GM12872 (cell line): ENCODE data around the gene HACD2.

Experiments
- TF ChIP-seq, protein P1 (sequence below): IDR thresholded peaks from 3 replicates; pipeline ENCODE4 v1.5.1; 2011; ENCODE audit warnings: low read depth, mild to moderate bottlenecking, low read length, moderate library complexity; ENCODE audit not compliant: insufficient read depth

Gene HACD2

DNA sequence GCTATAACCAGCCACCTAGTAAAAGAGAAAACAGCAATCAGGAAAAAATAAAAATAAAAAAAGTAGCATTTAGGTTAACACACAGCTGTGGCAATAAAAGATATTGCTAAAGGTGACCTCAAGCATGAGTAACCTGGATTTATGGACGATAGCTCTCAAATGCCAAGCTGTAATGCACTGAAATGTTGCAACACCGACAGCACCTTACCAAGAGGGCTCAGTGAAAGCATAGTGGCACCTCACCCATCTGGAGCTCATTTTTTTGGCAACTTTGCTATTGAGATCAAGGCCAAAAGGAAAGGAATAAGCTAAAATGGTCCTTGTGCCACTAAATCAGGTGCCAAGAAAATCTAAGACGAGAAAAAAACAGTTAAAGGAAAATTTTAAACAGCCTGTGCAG is 2.5 kb downstream of the HACD2 start:
- TF ChIP-seq, protein P1, sequence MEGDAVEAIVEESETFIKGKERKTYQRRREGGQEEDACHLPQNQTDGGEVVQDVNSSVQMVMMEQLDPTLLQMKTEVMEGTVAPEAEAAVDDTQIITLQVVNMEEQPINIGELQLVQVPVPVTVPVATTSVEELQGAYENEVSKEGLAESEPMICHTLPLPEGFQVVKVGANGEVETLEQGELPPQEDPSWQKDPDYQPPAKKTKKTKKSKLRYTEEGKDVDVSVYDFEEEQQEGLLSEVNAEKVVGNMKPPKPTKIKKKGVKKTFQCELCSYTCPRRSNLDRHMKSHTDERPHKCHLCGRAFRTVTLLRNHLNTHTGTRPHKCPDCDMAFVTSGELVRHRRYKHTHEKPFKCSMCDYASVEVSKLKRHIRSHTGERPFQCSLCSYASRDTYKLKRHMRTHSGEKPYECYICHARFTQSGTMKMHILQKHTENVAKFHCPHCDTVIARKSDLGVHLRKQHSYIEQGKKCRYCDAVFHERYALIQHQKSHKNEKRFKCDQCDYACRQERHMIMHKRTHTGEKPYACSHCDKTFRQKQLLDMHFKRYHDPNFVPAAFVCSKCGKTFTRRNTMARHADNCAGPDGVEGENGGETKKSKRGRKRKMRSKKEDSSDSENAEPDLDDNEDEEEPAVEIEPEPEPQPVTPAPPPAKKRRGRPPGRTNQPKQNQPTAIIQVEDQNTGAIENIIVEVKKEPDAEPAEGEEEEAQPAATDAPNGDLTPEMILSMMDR, result no peak

DNA sequence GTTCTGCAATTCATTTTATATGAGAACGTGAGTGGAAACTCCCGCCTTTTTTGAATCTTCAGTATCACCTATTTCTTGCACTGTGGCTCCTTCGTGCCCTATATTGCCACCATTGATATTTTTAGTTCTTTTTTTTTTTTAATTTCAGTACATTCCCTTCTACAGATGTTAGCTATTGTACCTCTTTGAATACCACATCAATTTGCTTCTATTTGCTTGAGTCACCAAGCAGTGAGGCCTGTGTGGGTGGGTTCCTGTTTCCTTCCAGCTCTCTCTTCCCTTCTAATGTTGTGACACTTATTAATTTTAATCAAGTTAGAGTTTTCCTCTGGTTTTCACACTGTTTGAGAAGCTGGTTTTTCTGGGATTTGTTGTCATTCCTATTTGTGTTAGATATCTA is 8.7 kb downstream of the HACD2 start:
- TF ChIP-seq, protein P1, result no peak

DNA sequence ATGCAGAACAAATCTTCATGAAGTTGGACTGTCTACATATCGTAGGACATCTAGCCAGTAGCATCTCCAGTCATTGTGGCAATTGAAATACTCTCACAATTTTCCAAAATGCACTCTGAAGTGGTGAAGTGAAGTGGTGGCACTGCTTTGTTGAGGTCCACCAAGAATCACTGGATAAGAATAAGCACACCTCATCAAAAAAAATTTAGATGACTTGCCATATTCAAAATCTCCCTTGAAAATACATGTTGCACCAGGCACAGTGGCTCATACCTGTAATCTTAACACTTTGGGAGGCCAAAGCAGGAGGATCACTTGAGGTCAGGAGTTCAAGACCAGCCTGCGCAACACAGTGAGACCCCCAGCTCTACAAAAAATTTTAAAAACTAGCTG is 12.9 kb downstream of the HACD2 start:
- TF ChIP-seq, protein P1, result no peak

DNA sequence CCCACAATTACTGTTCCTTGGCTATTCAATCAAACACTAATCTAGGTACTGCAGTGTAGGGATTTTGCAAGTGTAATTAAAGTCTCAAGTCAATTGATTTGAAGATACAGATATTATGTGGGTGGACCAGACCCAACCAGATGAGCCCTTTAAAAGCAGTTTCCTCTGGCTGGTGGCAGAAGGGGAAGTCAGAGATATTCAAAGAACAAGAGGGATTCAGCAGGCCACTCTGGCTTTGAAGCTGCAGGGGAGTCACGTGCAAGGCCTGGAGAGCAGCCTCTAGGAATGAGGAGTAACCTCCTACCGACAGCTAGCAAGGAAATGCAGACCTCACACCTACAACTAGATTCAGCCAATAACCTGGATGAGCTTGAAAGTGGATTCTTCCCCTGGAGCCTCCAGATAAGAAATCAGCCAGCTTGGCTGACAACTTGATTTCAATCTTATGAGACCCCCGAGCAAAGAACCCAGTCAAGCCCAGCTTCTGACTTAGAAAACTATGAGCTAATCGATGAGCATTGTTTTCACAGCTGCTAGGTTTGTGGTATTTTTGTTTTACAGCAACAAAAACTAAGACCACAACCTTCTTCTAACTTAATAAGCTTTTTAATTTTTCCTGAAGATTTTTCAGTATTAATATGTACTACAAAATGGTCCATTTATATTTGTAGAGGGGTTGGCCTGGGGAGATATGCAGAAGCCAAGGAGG is 13.4 kb downstream of the HACD2 start:
- TF ChIP-seq, protein P1, result no peak

DNA sequence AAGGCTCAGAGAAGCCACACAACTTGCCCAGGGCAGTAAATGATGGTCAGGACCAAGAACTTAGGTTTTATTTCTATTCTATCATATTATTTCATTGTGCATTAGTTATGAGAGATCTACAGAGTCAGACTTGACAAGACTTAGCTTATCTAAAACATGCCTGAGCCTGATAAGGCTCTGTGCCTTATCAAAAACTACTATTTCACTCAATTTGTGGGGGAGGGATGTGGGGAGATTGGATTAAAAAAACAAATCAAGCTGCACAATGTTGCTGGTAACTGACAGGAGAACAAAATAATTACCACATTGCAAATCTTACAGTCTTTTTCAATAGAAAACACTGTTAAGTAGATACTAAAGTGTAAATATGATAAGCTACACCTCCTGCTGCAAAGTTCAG is 16.0 kb downstream of the HACD2 start:
- TF ChIP-seq, protein P1, result no peak

DNA sequence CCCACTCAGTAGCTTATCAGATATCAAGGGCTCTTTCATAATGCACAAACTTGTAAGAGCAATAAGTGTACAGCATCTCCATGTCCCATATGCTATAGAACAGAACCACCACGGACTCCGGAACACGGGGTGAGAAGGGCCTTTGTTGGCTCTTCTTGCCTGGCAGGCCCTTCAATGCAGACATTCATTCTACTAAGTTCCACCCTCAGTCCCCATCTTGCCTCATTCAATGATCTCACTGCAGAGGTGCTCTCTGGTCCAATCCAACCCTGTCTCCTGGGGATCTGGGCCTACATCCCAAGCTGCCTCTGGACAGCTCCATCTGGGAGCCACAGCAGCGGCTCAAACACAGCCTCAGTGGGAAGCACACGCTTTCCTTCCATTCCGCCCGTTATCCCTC is 16.8 kb downstream of the HACD2 start:
- TF ChIP-seq, protein P1, result no peak

DNA sequence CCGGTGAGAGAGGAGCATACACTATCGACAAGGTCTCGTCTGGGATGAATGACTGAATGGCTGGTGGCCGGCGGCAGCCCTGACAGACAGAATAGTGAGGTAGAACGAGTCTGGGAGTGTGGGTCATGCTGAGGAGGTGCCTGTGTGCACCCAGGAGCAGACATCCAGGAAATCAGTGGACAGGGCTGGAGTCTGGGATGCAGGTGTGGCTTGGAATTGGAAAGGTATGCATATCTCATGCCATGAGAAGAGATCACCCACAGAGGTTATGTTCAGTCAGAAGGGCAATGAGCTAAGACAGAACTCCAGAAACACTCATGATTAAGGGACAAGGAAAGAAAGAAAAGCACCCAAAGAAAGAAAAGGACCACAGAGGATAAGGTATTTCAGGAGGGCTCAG is 20.8 kb downstream of the HACD2 start:
- TF ChIP-seq, protein P1, result no peak
